IMR-90 (cell line): ENCODE measurements around the gene AP2B1. TPM values are rescaled to one million over a fixed set of nuclear protein-coding genes. Genes with fewer than 3 reads are reported as not detected.
A peak's percentile ranks its signal among the peaks of the same experiment; 100 is the strongest.

ENCODE experiments used
- ATAC-seq: fragments of 200-7000 bp; cut with Tn5 transposase; 2 replicates; pipeline ENCODE4 v1.9.1; 2020; ENCODE audit warnings: low read depth, mild to moderate bottlenecking, moderate library complexity
- Bru-seq: library from RNA; stranded (reverse); fragments of 400-500 nt; gene quantifications from one replicate; lab custom pipeline; 2021; lab: Mats Ljungman, UMichigan
- BruChase-seq, 2 experiments: library from RNA; stranded (reverse); fragments of 400-500 nt; gene quantifications; one replicate each; lab custom pipeline; 2021; lab: Mats Ljungman, UMichigan
- BruUV-seq: library from RNA; stranded (reverse); fragments of 400-500 nt; replicated peaks from 2 replicates; lab custom pipeline; 2021; lab: Mats Ljungman, UMichigan
- CTCF ChIA-PET: fragments of 300-600 bp; formaldehyde crosslinking; extraction: SDS; loops from one replicate; lab custom pipeline; 2021; ENCODE audit warnings: antibody characterized with exemption; lab: Yijun Ruan, JAX
- POLR2A ChIA-PET: fragments of 300-600 bp; sonication (Branson Sonifier 250); formaldehyde crosslinking; loops from one replicate; lab custom pipeline; 2022; ENCODE audit warnings: antibody characterized with exemption; ENCODE audit not compliant: unreplicated experiment; lab: Charles Lee
- DNase-seq: peaks from one replicate; pipeline ENCODE4 v3.0.0; 2013
- H2AFZ ChIP-seq: replicated peaks from 2 replicates; pipeline ENCODE3; 2013; ENCODE audit warnings: low read length, mild to moderate bottlenecking; ENCODE audit not compliant: poor library complexity
- H2AK5ac ChIP-seq: 2 replicates; pipeline ENCODE4 v1.6.1; 2013; ENCODE audit warnings: low read depth, low read length, inconsistent platforms
- H2AK9ac ChIP-seq: replicated peaks from 2 replicates; pipeline ENCODE3; 2013; ENCODE audit warnings: mild to moderate bottlenecking, low read depth, low read length, moderate library complexity; ENCODE audit not compliant: poor library complexity
- H2BK120ac ChIP-seq: 2 replicates; pipeline ENCODE4 v1.6.1; 2013; ENCODE audit warnings: low read depth, low read length, inconsistent platforms
- H2BK15ac ChIP-seq: 3 replicates; pipeline ENCODE4 v1.6.1; 2013; ENCODE audit warnings: low read depth, low read length, inconsistent platforms
- H2BK20ac ChIP-seq: 2 replicates; pipeline ENCODE4 v1.6.1; 2013; ENCODE audit warnings: low read depth, mild to moderate bottlenecking, inconsistent platforms, low read length, moderate library complexity
- H2BK5ac ChIP-seq: 2 replicates; pipeline ENCODE4 v1.6.1; 2013; ENCODE audit warnings: mild to moderate bottlenecking, low read depth, low read length, inconsistent platforms; ENCODE audit not compliant: poor library complexity, severe bottlenecking
- H3K14ac ChIP-seq: replicated peaks from 2 replicates; pipeline ENCODE4 v1.6.1; 2013; ENCODE audit warnings: low read depth, low read length, inconsistent platforms
- H3K18ac ChIP-seq: 2 replicates; pipeline ENCODE4 v1.6.1; 2013; ENCODE audit warnings: low read depth, low read length, control low read depth
- H3K23ac ChIP-seq: 2 replicates; pipeline ENCODE4 v1.6.1; 2013; ENCODE audit warnings: low read depth, low read length, inconsistent platforms
- H3K27ac ChIP-seq: 2 replicates; pipeline ENCODE4 v1.5.1; 2013; ENCODE audit warnings: mild to moderate bottlenecking, control low read depth, low read length; ENCODE audit not compliant: insufficient read depth
- H3K27me3 ChIP-seq: 2 replicates; pipeline ENCODE4 v1.6.1; 2013; ENCODE audit warnings: low read length; ENCODE audit not compliant: control insufficient read depth, insufficient read depth
- H3K36me3 ChIP-seq: 2 replicates; pipeline ENCODE4 v1.6.1; 2013; ENCODE audit warnings: low read length, mixed read lengths; ENCODE audit not compliant: control insufficient read depth, insufficient read depth
- H3K4ac ChIP-seq: 2 replicates; pipeline ENCODE4 v1.6.1; 2013; ENCODE audit warnings: low read depth, low read length, inconsistent platforms
- H3K4me1 ChIP-seq: 2 replicates; pipeline ENCODE4 v1.6.1; 2013; ENCODE audit warnings: low read length, mixed read lengths; ENCODE audit not compliant: control insufficient read depth, insufficient read depth
- H3K4me2 ChIP-seq: 2 replicates; pipeline ENCODE4 v1.6.1; 2013; ENCODE audit warnings: low read depth, mild to moderate bottlenecking, control low read depth, low read length, moderate library complexity
- H3K4me3 ChIP-seq: 2 replicates; pipeline ENCODE4 v1.5.1; 2013; ENCODE audit warnings: low read depth, mild to moderate bottlenecking, control low read depth, low read length, moderate library complexity; ENCODE audit not compliant: insufficient read depth
- H3K56ac ChIP-seq: 2 replicates; pipeline ENCODE4 v1.6.1; 2013; ENCODE audit warnings: low read length, inconsistent platforms; ENCODE audit not compliant: insufficient read depth; ENCODE audit errors: extremely low read depth
- H3K79me1 ChIP-seq, 2 experiments: 2 replicates each; pipeline ENCODE4 v1.6.1; 2013; ENCODE audit warnings: low read length in 2 of 2, inconsistent platforms in 1 of 2, low read depth in 1 of 2
- H3K9ac ChIP-seq: 2 replicates; pipeline ENCODE4 v1.6.1; 2013; ENCODE audit warnings: low read depth, low read length, control low read depth
- H3K9me1 ChIP-seq: 2 replicates; pipeline ENCODE4 v1.6.1; 2013; ENCODE audit warnings: low read length, inconsistent platforms; ENCODE audit not compliant: insufficient read depth
- H3K9me3 ChIP-seq: 2 replicates; pipeline ENCODE4 v1.6.1; 2013; ENCODE audit warnings: low read length; ENCODE audit not compliant: control insufficient read depth, insufficient read depth
- H4K20me1 ChIP-seq: 2 replicates; pipeline ENCODE4 v1.6.1; 2013; ENCODE audit warnings: low read length, inconsistent platforms; ENCODE audit not compliant: insufficient read depth
- H4K5ac ChIP-seq: 2 replicates; pipeline ENCODE4 v1.6.1; 2013; ENCODE audit warnings: mild to moderate bottlenecking, low read depth, low read length, control low read depth
- H4K8ac ChIP-seq, 2 experiments: 2 replicates each; pipeline ENCODE4 v1.6.1; 2013; ENCODE audit warnings: low read depth in 2 of 2, low read length in 2 of 2, control low read depth in 1 of 2, inconsistent platforms in 1 of 2
- H4K91ac ChIP-seq: 2 replicates; pipeline ENCODE4 v1.6.1; 2013; ENCODE audit warnings: low read depth, low read length, inconsistent platforms; ENCODE audit not compliant: insufficient read depth
- BHLHE40 ChIP-seq: fragments of 150-350 bp; IDR thresholded peaks from 2 replicates; pipeline ENCODE4 v1.6.1; 2016; ENCODE audit warnings: mild to moderate bottlenecking, low read depth, low read length
- CEBPB ChIP-seq: IDR thresholded peaks from 2 replicates; pipeline ENCODE4 v1.6.1; 2012; ENCODE audit warnings: low read depth, low read length, improper control_type of control experiment
- FOS ChIP-seq: fragments of 150-350 bp; IDR thresholded peaks from 2 replicates; pipeline ENCODE4 v1.6.1; 2016; ENCODE audit warnings: low read depth, low read length
- MAZ ChIP-seq: IDR thresholded peaks from 2 replicates; pipeline ENCODE4 v1.6.1; 2012; ENCODE audit warnings: low read depth, mild to moderate bottlenecking, low read length, improper control_type of control experiment, moderate library complexity, borderline replicate concordance
- MXI1 ChIP-seq: IDR thresholded peaks from 2 replicates; pipeline ENCODE4 v1.6.1; 2012; ENCODE audit warnings: low read depth, mild to moderate bottlenecking, low read length, moderate library complexity, borderline replicate concordance
- NFE2L2 ChIP-seq: fragments of 150-350 bp; IDR thresholded peaks from 2 replicates; pipeline ENCODE4 v1.6.1; 2016; ENCODE audit warnings: low read depth, mild to moderate bottlenecking, low read length
- POLR2A ChIP-seq: IDR thresholded peaks from 2 replicates; pipeline ENCODE4 v1.6.1; 2012; ENCODE audit warnings: mild to moderate bottlenecking, low read depth, low read length
- SMC3 ChIP-seq: fragments of 150-350 bp; IDR thresholded peaks from 2 replicates; pipeline ENCODE4 v1.6.1; 2016; ENCODE audit warnings: low read depth, mild to moderate bottlenecking, antibody characterized with exemption, low read length, moderate library complexity
- WGBS, 2 experiments: methylation state at CpG; one replicate each; pipeline versions ENCODE4 v1.1.5 to v1.1.7; 2013; ENCODE audit warnings: missing lambda C conversion rate in 2 of 2; ENCODE audit not compliant: insufficient read length in 1 of 2; ENCODE audit errors: extremely low coverage in 2 of 2; 5-methylcytosine and 5-hydroxymethylcytosine counted together
- dilution Hi-C: fragments of 300-500 bp; cut with HindIII; formaldehyde crosslinking; loops from one replicate; pipeline ENCODE4 v1.14.3; 2018; ENCODE audit warnings: low sequenced_read_pairs; ENCODE audit not compliant: unreplicated experiment
- in situ Hi-C: fragments of 300-500 bp; cut with MboI; formaldehyde crosslinking; loops from 3 replicates; pipeline ENCODE4 v1.14.3; 2019; ENCODE audit warnings: low sequenced_read_pairs, inconsistent platforms, mixed read lengths
- intact Hi-C: fragments of 100-400 bp; cut with micrococcal nuclease; formaldehyde crosslinking; loops from 2 replicates; pipeline ENCODE4 v1.10.0; 2022
- long read RNA-seq: library from polyadenylated mRNA; unstranded; transcript quantifications from one replicate; pipeline ENCODE4 v2.0.0, GENCODE V29; 2021; ENCODE audit not compliant: unreplicated experiment
- polyA plus RNA-seq, 3 experiments: library from polyadenylated mRNA; depleted of rRNA; stranded (reverse); fragments of >200 nt; gene quantifications; 2 replicates each; pipeline ENCODE4 v1.2.3, GENCODE V29; 2012; ENCODE audit warnings: low replicate concordance in 1 of 3
- total RNA-seq: library from RNA; depleted of rRNA; stranded (reverse); fragments of >200 nt; gene quantifications from 2 replicates; pipeline ENCODE4 v1.2.3, GENCODE V29; 2012; rRNA removed

The AP2B1 gene
- total RNA-seq (95.3 and 125 TPM in 2 replicates), polyA plus RNA-seq (2012; rRNA removed) (96.5 and 102 TPM in 2 replicates), Bru-seq, nascent RNA (percentile 91 among the genes with signal in this experiment), BruChase-seq, experiment 1, labeled RNA remaining after a 6-hour chase (percentile 86 among the genes with signal in this experiment), BruChase-seq, experiment 2, labeled RNA remaining after a 2-hour chase (percentile 78 among the genes with signal in this experiment)
- polyA plus RNA-seq (2012; cell fraction: cytosol; rRNA removed), result 40.5 and 46.9 TPM in 2 replicates
- polyA plus RNA-seq (2012; cell fraction: nucleus; rRNA removed; ENCODE audit: low replicate concordance), result 19.8 and 78.9 TPM in 2 replicates
- long read RNA-seq, full-length matches to known transcripts, result 36 of 86 reads
- long read RNA-seq, partial matches to known transcripts, result 36 of 86 reads
- long read RNA-seq, other reads (novel, unspliced or antisense), result 14 of 86 reads

- intact Hi-C loops, result loop anchor here (1.0 to 2.0 kb wide), 2 partner anchors 222 to 343 kb away; partner anchors contain the start of gene TAF15
Measured at GRCh38 chr17:35587074-35587961, at the start of gene AP2B1. TSS of gene AP2B1 (plus strand) at chr17:35587322. CDS start at chr17:35594031, 6,709 bp downstream.

More at GRCh38 chr17:35587074-35587961, at the start of gene AP2B1:
- H2BK15ac ChIP-seq, result peak within 1 kb of the TSS; percentile 86
- DNase-seq (peak; percentile 96), ATAC-seq (peak; percentile 85)
- no peaks in the 10 kb centered on the region for H3K27me3 ChIP-seq
- peak within 1 kb of the TSS; percentile 96 for H2AFZ ChIP-seq
- H4K5ac ChIP-seq, result peak within 1 kb of the TSS; percentile 98
- WGBS, 2 experiments, result 2% methylated on average over 20 of the region's 50 CpGs; no CpG with 5 or more reads in 1 of the 2 experiments
- H2BK20ac ChIP-seq, result peak within 1 kb of the TSS; percentile 56
- H3K56ac ChIP-seq, result peak within 1 kb of the TSS; percentile 94
- peak; percentile 59 for TF ChIP-seq CEBPB
- peak; percentile 55; the same call in 1 of the 2 replicates for TF ChIP-seq FOS
- peak; percentile 87 for TF ChIP-seq POLR2A
- TF ChIP-seq BHLHE40, result peak; percentile 54; the same call in 1 of the 2 replicates
- peak; percentile 49 for TF ChIP-seq MAZ
- no peak for TF ChIP-seq SMC3
- 0 out of 2 replicates have a peak, but pooled peaks have one; percentile 53 for TF ChIP-seq NFE2L2
- TF ChIP-seq MXI1, result no peak
- H3K4ac ChIP-seq, result peak within 1 kb of the TSS; percentile 95
- peak within 1 kb of the TSS; percentile 93 for H4K91ac ChIP-seq
- H2AK9ac ChIP-seq, result peak within 1 kb of the TSS; percentile 98
- H3K27ac ChIP-seq, result peak within 1 kb of the TSS; percentile 90
- peak within 1 kb of the TSS; percentile 38 for H3K18ac ChIP-seq
- H3K9me1 ChIP-seq, result peaks cover 6% of the 10 kb centered on the region; the same call in 1 of the 2 replicates
- peak within 1 kb of the TSS; percentile 93 to 100 for H4K8ac ChIP-seq
- peak within 1 kb of the TSS; percentile 100 for H3K23ac ChIP-seq
- POLR2A ChIA-PET, result interaction anchor here (0.7 to 1.0 kb wide), 2 partner anchors 9 to 67 kb away, joined by 4 to 5 read pairs; partner anchors contain the start of gene PEX12
- dilution Hi-C loops, result no loop called here
- H4K20me1 ChIP-seq, result peaks cover 15% of the 10 kb centered on the region
- no peaks in the 10 kb centered on the region for H3K36me3 ChIP-seq
- peak within 1 kb of the TSS; percentile 96 for H2AK5ac ChIP-seq
- peak within 1 kb of the TSS; percentile 88 for H3K4me2 ChIP-seq
- H3K4me3 ChIP-seq, result peak within 1 kb of the TSS; percentile 66
- peak within 1 kb of the TSS; percentile 93 for H3K9ac ChIP-seq
- BruUV-seq, result no TSS peak
- peaks cover 7 to 33% of the 10 kb centered on the region in 2 experiments; a peak in 3 of 4 replicates for H3K79me1 ChIP-seq
- in situ Hi-C loops, result loop anchor here (25.0 kb wide), 1 partner anchor 600 kb away; the partner anchor contains the start of gene LIG3
- no peaks in the 10 kb centered on the region for H3K9me3 ChIP-seq
- H3K14ac ChIP-seq, result peak within 1 kb of the TSS; percentile 96
- H3K4me1 ChIP-seq, result 0 out of 2 replicates have a peak, but pooled peaks cover 2% of the 10 kb centered on the region
- CTCF ChIA-PET, result no interaction called here
- peak within 1 kb of the TSS; percentile 87 for H2BK5ac ChIP-seq
- H2BK120ac ChIP-seq, result peak within 1 kb of the TSS; percentile 75
